HCT116 (cell line): Measurements from ENCODE around the gene TAF1D.

Experiments used
- ATF3 ChIP-seq: IDR thresholded peaks from 2 replicates; pipeline ENCODE4 v1.6.1; 2012
- CTCF ChIP-seq, 3 experiments: fragments of 200-600 bp in 1 of 3; sonication (generic) in 1 of 3; IDR thresholded peaks in 2 of 3; conservative IDR thresholded peaks in 1 of 3; 2 replicates each; pipeline ENCODE4 v1.5.1; 2012 to 2017; ENCODE audit warnings: low read depth in 2 of 3, low read length in 2 of 3, antibody characterized with exemption in 1 of 3, borderline replicate concordance in 1 of 3, control low read depth in 1 of 3, mild to moderate bottlenecking in 1 of 3, mixed read lengths in 1 of 3, mixed run types in 1 of 3, moderate library complexity in 1 of 3; ENCODE audit not compliant: insufficient read depth in 1 of 3
- POLR2A ChIP-seq: IDR thresholded peaks from 2 replicates; pipeline ENCODE4 v1.7.0; 2011; ENCODE audit warnings: borderline replicate concordance; ENCODE audit not compliant: insufficient read depth, insufficient read length; ENCODE audit errors: extremely low read depth
- POLR2AphosphoS5 ChIP-seq: IDR thresholded peaks from 2 replicates; pipeline ENCODE4 v1.6.1; 2011; ENCODE audit warnings: mild to moderate bottlenecking, low read depth, low read length, moderate library complexity
- RAD21 ChIP-seq: IDR thresholded peaks from 2 replicates; pipeline ENCODE4 v1.6.1; 2012; ENCODE audit warnings: low read depth, mild to moderate bottlenecking

- TF ChIP-seq POLR2AphosphoS5 = no peak
- no peak for TF ChIP-seq CTCF (IDR thresholded peaks at IDR 0.05 in 2 of 3, conservative IDR thresholded peaks at IDR 0.05 in 1 of 3; ENCODE audit: borderline replicate concordance in 1 of 3, insufficient read depth in 1 of 3, low read depth in 2 of 3, low read length in 2 of 3)
- TF ChIP-seq RAD21 = no peak
- no peak for TF ChIP-seq ATF3
- no peak for TF ChIP-seq POLR2A
These were observed 16.0 kb upstream of the TAF1D start for GRCh38 chr11:93757301-93757700.
